ENCODE data around the gene ARHGEF40.
A peak's percentile ranks its signal among the peaks of the same experiment; 100 is the strongest.

The ARHGEF40 gene

GRCh38 chr14:21070083-21070609 lies at the start of gene ARHGEF40:
Gene ARHGEF40 (plus strand): TSS chr14:21070304. CDS start chr14:21070397, 93 bp downstream.
- TF ChIP-seq CTCF (conservative IDR thresholded peaks at IDR 0.05) (no peak), ZFX (IDR thresholded peaks at IDR 0.05) (peak; percentile 48; the same call in 1 of the 2 replicates)
- H3K27ac ChIP-seq: peak within 1 kb of the TSS; percentile 67

DNA sequence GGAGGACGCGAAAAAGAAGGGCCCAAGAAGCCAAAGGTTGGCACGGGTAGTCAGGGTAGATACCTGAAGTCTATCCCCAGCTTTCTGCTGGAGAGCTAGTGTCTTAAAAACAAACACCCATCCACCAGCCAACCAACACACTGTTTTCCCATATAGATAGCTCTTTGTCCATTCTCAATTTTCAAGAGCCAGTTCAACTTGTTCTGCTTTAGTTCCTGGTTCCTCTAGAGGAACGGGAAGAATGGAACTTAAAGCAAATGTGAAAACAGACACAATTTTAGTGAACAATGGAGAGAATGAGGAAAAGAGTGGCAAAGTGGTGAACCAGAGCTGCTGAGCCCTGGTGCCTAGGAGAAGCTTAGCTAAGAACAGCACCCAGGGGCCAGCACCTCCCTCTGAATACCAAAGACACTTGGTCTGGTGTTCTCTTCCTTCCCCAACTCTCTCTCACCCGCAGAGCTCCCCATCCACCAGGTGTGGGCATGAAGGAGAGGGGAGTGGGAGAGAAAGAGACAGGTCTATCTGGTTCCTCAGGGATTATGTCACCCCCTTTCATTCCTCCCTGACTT lies 49.0 kb upstream of the ARHGEF40 start:
- peak overlapping the region; percentile 62 for H3K27ac ChIP-seq
- TF ChIP-seq ZFX (IDR thresholded peaks at IDR 0.05): no peak
- no peak for TF ChIP-seq CTCF (conservative IDR thresholded peaks at IDR 0.05)

GRCh38 chr14:21022686-21023085 lies 47.4 kb upstream of the ARHGEF40 start:
- H3K27ac ChIP-seq: no peak overlapping the region
- TF ChIP-seq ZFX (IDR thresholded peaks at IDR 0.05) (no peak), CTCF (conservative IDR thresholded peaks at IDR 0.05) (no peak)

- TF ChIP-seq CTCF (conservative IDR thresholded peaks at IDR 0.05): no peak
- TF ChIP-seq ZFX (IDR thresholded peaks at IDR 0.05): no peak
- no peak overlapping the region for H3K27ac ChIP-seq
Observed at GRCh38 chr14:21023174-21023573, 46.9 kb upstream of the ARHGEF40 start.

- peak overlapping the region; percentile 76 for H3K27ac ChIP-seq
- TF ChIP-seq CTCF (conservative IDR thresholded peaks at IDR 0.05): no peak
- TF ChIP-seq ZFX (IDR thresholded peaks at IDR 0.05): no peak
Observed at GRCh38 chr14:21023817-21024584, 46.1 kb upstream of the ARHGEF40 start.

GRCh38 chr14:21024585-21025370 lies 45.3 kb upstream of the ARHGEF40 start, which contains the start of gene NDRG2:
Gene NDRG2 (minus strand): TSS chr14:21025061. CDS start chr14:21023315, 1,746 bp downstream.
- TF ChIP-seq ZFX (IDR thresholded peaks at IDR 0.05) (peak; percentile 77), CTCF (conservative IDR thresholded peaks at IDR 0.05) (no peak)
- peak within 1 kb of the TSS; percentile 76 for H3K27ac ChIP-seq
